Suppressor macrophage treated with lipopolysaccharide for 4 hours (primary cell): Measurements from ENCODE around the gene DAP.
"Not testable (repeated sequence)": the region's sequence is repeated elsewhere in the genome, so short reads cannot be mapped to it uniquely, and the experiment has no call there.

Experiments used
- DNase-seq: peaks from one replicate; pipeline ENCODE4 v3.0.0-alpha.2; 2020

Gene DAP

DNA sequence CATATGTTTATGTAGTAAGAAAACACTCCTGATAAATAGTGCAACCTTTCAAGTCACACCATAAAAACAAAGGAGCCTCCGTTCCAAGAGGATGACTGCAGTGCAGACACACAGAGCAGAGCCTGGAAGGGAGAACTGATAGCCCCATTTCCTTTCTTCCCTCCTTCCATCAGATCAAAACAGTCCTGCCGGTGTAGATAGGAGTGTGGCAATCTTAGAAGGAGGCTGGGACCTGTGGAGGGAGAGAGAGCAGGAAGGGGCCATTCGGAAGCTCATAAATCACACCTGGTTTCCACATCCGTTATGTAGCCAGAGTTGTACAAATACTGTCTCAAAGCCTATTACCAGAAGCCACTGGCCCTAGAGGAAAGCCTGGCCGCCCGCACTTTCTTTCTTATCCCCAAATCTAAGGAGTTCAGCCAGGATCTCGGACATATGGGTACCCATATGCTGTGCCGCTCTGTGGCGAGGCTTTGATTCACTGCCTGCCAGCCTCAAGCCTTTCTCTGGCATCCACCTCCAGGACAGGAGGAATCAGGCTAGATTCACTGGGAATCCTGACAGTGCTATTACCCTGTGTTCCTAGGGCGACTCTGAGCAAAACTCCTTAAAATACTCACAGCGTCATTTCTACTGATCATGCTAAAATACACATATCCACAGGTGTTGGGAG lies 26.9 kb downstream of the DAP start:
- no peak for DNase-seq

DNA sequence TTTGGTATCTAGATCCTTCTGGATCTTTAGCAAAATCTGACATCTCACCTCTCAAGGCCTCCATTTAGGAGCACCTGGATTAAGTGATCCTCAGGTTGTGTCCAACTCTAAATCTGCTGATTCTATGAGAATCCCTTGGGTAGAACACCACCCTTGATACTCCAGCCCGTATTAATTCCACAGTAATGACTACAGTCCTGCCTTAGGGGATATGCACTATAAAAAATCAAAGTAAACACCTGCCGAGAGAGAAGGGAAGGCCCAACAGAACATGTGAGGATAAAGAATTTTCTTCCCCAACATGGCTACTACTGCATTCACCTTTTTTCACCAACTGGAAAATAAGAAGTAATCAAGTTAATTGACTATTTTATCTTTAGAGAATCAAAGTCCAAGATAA lies 27.6 kb downstream of the DAP start:
- DNase-seq, result no peak

DNA sequence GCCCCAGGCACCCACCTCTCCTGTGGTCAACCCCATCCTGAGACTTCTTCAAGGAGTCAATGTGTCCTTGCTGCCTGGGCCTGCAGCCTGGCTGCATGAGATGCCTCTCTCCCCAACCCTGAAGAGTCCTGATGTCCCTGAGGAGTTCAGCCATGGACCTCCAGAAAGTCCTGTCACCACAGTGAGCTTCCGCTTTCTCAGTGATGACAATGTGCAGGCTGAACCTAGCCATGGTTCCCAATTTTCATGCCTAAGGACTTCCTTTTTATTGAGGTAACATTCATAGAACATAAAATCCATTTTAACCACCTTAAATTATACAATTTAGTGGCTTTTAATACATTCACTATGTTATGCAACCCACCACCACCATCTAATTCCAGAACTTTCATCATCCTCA lies 29.1 kb downstream of the DAP start:
- DNase-seq, result peak; percentile 47

- no peak for DNase-seq
Measured at GRCh38 chr5:10730043-10730351, 31.0 kb downstream of the DAP start.

DNA sequence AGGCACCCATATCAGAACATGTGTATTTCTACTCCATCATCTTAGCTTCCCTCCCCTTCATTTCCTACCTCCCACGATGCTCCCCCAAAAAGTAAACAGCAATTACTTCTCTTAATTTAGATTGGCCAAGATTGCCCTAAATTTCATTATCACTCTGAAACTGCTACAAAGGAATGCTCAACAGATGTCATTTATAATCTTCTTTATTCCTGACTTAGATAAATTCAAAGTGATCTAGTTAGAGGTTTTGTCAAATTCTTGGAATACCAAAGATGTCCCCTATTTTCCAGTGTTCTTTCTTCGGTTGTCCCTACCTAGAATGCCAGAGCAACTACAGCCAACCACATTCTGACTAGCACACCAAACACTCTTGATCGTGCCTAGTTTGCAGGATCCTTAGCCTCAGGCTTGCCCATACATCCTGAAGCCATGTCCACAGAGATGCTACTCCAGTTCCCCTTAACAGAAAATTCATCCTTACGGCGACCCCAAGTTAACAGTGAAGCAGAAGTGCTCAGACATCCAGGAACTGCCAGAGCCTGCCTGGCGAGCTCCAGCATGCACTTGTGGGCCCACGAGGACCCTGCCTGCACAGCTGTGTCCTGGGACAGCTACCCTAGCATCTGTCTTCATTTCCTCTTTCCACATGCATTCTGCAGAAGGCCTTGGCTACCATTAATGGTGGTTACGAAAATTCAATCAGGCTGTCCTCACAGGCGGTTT lies 31.6 kb downstream of the DAP start:
- no peak for DNase-seq

DNA sequence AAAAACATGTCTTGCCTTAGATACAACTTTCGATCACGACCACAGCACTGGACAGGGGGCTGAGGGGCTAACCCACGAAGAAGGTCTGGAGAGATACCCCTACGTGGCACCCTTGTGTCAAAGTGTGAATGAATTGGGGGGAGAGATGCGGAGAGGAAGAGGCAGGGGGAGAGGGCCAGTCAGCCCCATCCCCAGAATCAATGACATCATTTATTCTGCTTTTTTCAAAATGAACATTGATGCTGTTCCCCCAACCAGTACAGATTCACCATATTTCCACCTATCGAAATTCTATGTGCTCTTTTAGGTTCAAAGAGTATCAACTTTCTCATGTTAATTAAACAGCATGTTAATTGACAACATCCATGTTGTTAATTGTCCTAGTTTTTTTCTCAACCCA lies 32.4 kb downstream of the DAP start:
- no peak for DNase-seq

DNA sequence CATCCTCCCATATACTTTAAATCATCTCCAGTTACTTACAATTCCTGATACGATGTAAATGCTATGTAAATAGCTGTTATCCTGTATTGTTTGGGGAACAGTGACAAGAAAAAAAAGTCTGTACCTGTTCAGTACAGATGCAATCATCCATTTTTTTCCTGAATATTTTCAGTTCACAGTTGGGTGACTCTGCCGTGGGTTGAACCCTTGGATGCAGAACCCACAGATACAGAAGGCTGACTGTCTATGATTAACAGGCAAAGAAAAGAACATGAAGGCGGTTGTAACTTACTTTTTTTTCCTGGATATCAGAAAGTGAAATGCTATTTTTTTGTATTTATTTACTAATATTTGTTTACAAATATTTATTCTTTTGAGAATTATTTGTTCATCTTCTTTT lies 33.2 kb downstream of the DAP start:
- no peak for DNase-seq

- peak; percentile 31 for DNase-seq
Measured at GRCh38 chr5:10726913-10727517, 34.0 kb downstream of the DAP start.

- no peak for DNase-seq
Measured at GRCh38 chr5:10726179-10726912, 34.7 kb downstream of the DAP start.

DNA sequence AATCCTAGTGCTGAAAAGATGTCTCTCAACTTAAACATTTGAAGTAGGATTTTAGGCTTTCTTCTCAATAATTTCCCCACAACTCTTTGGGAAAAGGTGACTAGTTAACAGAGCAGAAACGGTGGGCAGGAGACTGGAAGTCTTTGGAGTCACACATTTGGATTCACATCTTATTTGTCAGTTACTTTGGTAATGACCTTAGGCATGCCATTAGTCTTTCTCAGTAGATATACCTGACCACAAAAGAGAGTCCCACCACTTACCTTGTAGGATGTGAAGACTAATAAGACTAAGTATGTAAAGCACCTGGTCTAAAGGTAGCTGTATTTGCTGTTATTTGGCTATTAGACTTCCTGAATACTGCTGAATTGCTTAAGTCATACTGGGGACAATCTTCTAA lies 35.4 kb downstream of the DAP start:
- DNase-seq, result no peak

GRCh38 chr5:10724781-10725507 lies 36.1 kb downstream of the DAP start:
- no peak for DNase-seq

- no peak for DNase-seq
Measured at GRCh38 chr5:10723514-10723913, 37.5 kb downstream of the DAP start.

GRCh38 chr5:10720766-10721165 lies 40.3 kb downstream of the DAP start:
- DNase-seq, result not testable (repeated sequence)

DNA sequence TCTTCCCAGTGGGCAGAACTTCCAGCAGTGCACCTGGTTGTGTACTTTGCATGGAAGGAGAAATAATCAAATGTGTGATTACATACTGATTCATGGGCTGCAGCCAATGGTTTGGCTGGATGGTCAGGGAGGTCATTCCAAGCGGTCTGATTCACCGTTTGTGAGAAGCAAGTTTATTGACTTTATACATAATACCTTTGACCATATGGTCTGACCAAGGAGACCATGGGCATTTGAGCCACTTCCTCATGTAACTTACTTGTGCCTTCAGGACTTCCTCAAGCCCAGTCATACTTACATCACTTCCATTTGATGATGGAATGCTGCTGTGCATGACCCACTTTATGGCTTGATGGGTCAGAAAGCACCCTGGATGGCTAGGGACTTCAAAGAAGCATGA lies 41.1 kb downstream of the DAP start:
- DNase-seq, result peak; percentile 51

DNA sequence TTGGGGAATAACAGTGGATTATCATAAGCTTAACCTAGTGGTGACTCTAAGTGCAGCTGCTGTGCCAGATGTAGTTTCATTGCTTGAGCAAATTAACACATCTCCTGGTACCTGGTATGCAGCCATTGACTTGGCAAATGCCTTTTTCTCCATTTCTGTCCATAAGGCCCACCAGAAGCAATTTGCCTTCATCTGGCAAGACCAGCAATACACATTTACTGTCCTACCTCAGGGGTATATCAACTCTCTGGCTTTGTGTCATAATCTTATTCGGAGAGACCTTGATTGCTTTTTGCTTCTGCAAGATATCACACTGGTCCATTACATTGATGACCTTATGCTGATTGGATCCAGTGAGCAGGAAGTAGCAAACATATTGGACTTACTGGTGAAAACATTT lies 42.4 kb downstream of the DAP start:
- not testable (repeated sequence) for DNase-seq

DNA sequence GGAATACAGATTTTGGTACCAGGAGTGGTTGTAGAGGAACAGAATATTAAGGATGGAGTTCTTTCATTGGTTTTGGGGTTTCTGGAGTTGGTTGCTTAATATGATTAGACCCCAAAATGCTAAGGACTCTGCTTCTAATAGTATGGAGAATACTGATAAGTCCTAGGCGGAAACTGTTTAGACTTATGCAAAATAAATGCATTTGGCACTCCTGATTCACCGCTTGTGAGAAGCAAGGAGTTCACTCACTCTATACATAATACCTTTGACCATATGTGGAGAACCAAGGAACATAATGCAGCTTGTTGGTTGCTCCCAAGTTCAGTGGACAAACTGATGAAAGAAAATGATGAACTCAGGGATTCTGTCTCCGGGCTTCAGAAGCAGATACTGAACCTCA lies 44.2 kb downstream of the DAP start:
- DNase-seq, result not testable (repeated sequence)

DNA sequence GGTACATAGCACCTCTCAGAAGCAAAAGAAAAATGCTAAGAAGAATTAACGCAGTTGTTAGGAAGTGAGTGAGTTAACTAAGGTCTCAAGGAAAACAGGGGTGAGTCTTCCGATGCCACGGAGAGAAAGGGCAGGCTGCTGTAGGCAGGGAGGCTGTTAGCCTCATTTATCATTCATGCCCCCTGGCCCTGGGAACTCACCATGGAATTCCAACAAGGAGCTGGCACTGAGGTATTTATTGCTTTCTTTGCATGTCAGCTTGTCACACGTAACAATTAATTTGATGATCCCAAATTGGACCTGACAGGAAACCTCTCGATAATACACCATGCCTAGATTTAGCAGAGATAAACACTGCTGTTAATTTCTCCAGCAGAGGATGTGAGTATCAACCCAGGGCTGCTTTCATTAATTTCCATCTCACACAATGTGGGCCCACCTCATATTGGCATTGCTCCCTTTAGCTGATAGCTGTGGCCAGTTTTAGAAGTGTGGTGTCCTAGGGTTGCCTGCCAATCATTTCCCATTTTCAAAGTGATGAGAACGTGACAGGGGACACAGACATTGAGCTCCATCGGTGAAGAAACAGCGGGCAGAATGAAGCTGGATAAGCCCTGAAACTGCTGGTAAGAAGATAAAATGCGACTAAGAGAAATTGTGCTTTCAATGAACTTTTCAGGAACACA lies 45.3 kb downstream of the DAP start:
- DNase-seq, result no peak

DNA sequence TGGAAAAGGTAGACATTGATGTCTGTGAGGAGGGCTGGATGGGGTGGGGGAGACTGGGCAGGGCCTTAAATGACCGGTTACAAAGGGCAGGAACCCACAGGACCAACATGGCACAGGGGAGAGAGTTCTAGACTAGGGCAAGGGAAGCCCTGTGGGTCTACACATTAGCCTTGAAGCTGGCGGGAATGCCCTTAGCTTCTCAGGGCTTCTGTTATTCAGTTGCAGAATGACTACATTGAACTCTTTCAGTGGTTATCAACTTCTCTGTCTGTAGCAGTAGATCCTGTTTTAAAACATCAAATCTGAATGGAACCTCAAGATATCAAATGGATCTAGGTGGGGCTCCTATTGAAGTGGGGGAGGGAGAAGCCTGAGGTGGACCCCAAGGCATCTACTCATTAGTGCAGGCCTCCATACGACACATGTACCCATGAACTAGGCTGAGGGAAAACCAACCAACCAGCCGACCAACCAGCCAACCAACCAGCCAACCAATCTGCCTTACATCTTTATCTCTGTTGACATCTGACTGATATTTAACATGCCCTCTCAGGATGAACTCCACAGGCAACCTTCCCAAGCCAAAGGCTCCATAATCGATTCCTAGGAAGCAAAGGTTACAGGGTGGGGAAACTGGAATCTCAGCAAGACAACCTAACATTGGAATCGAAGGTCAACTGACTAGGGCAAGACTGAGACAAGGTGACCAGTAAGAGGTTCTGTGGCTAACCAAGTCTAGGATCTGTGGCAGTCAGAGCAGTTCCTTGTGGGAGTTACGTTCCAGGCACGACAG lies 48.3 kb downstream of the DAP start:
- DNase-seq, result no peak

DNA sequence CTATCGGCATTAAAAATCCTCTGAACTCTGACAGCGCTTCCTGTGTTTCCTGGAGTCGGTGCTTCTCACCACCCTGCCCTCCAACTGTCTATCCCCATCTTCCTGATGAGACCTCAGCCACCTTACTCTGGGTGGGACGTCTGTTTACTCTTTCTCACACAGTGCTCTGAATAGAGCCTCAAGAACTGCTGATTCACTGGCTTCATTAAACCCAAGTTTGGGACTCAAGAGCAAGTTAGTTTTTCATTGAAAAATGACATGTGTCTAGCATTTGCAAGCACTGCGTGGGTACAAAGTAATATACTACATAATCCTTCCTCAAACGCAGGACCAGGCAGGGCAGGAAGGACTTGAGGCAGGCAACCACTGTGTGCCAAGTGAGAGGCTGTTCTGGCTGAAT lies 49.5 kb downstream of the DAP start:
- no peak for DNase-seq

GRCh38 chr5:10710513-10711128 lies 50.4 kb downstream of the DAP start:
- no peak for DNase-seq

DNA sequence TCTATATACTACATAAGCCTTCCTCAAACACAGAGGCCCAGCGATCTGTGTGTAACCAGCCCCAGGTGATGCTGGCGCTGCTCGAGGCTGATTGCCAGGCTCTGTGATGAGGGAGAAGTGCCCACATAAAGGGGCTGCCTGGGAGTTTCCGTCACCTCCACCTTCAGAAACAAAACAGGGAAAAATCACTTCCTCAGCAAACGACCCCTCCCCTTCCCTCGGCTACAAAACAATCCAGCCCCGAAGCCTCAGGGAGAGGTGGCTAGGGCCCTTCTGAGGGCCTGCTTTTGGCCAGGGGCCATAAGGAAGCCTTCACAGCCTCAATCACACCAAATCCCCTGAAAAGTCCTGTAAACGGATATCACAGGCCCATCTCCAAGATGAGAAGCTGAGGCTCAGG lies 51.1 kb downstream of the DAP start:
- DNase-seq, result no peak
